NT2/D1 (cell line): ENCODE data around the gene LRIT1.
A peak's percentile ranks its signal among the peaks of the same experiment; 100 is the strongest.

ENCODE experiments used
- DNase-seq: peaks from one replicate; pipeline ENCODE4 v3.0.0-alpha.2; 2011; ENCODE audit warnings: low read depth, low spot score
- H3K27me3 ChIP-seq: 2 replicates; pipeline ENCODE4 v1.6.0; 2011; ENCODE audit warnings: mild to moderate bottlenecking; ENCODE audit not compliant: insufficient read length, insufficient read depth
- H3K36me3 ChIP-seq: 2 replicates; pipeline ENCODE4 v1.6.1; 2011; ENCODE audit warnings: mild to moderate bottlenecking, low read length, mixed read lengths; ENCODE audit not compliant: insufficient read depth, insufficient read length
- H3K4me1 ChIP-seq: 2 replicates; pipeline ENCODE4 v1.5.1; 2011; ENCODE audit not compliant: insufficient read depth, insufficient read length
- H3K4me3 ChIP-seq: 2 replicates; pipeline ENCODE4 v1.5.1; 2011; ENCODE audit warnings: low read depth; ENCODE audit not compliant: insufficient read length
- H3K9ac ChIP-seq: 2 replicates; pipeline ENCODE4 v1.6.0; 2011; ENCODE audit warnings: low read depth; ENCODE audit not compliant: insufficient read length
- H3K9me3 ChIP-seq: 2 replicates; pipeline ENCODE4 v1.5.1; 2011; ENCODE audit warnings: mild to moderate bottlenecking, low read length; ENCODE audit not compliant: insufficient read depth
- SUZ12 ChIP-seq: IDR thresholded peaks from 2 replicates; pipeline ENCODE4 v1.6.1; 2011; ENCODE audit not compliant: insufficient read length, insufficient read depth; ENCODE audit errors: extremely low read depth
- YY1 ChIP-seq: IDR thresholded peaks from 2 replicates; pipeline ENCODE4 v1.6.1; 2011; ENCODE audit not compliant: insufficient read length, insufficient read depth
- ZNF274 ChIP-seq: IDR thresholded peaks from 2 replicates; pipeline ENCODE4 v1.6.1; 2011; ENCODE audit warnings: mild to moderate bottlenecking, low read depth, low read length

The LRIT1 gene

GRCh38 chr10:84226616-84227015 is 14.7 kb downstream of the LRIT1 start:
- H3K4me1 ChIP-seq, result no peaks in the 10 kb centered on the region
- no peaks in the 10 kb centered on the region for H3K36me3 ChIP-seq
- no peak overlapping the region for H3K4me3 ChIP-seq
- TF ChIP-seq SUZ12 (no peak), ZNF274 (no peak), YY1 (no peak)
- no peaks in the 10 kb centered on the region for H3K27me3 ChIP-seq
- H3K9me3 ChIP-seq, result no peaks in the 10 kb centered on the region
- H3K9ac ChIP-seq, result no peak overlapping the region
- DNase-seq, result no peak

DNA sequence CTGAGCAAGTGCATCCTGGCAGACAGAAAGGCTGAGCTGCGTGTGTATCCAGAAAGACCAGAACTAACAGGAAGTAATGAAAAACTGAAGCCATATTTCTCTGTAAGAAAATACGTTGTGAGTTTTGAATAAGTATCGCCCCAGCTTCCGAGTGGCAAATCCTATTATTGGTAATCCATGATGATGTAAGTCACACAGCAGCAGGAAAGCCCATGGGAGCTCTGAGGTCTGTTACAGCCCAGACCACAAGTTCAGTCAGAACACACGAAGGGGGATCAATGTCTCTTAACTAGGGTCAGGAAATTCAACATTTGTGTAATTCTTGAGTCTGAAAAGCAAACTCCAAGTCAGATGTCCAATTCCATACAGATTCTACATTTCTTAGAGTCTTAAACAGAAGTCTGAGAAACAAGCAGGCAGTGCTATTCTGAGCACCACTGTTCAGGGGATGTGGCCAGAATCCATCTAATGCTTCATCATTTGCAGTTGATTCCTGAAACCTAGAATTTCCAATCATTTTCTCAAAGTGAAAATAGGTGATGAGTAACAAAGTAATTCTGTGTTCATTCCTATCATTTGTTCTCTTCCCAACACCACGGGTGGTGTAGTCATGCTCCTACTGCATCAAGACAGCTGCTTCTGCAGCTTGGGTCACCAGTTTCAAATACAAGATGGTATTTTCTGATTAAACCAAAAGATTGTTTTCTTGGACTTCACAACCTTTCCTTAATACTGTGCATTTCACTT is 15.7 kb downstream of the LRIT1 start, which contains the start of gene LRIT2:
Gene LRIT2, minus strand, starts transcription at position 118 of the 747 bp plus-strand sequence. Its CDS starts 24 bp downstream, at position 94.
- Histone ChIP-seq H3K36me3 (no peaks in the 10 kb centered on the region), H3K9me3 (no peaks in the 10 kb centered on the region), H3K27me3 (no peaks in the 10 kb centered on the region), H3K9ac (no peak within 1 kb of the TSS), H3K4me1 (no peaks in the 10 kb centered on the region), H3K4me3 (no peak within 1 kb of the TSS)
- no peak for DNase-seq
- TF ChIP-seq SUZ12 (no peak), ZNF274 (no peak), YY1 (no peak)

GRCh38 chr10:84224411-84225028 is 16.8 kb downstream of the LRIT1 start:
- Histone ChIP-seq H3K27me3 (no peaks in the 10 kb centered on the region), H3K36me3 (no peaks in the 10 kb centered on the region), H3K9ac (no peak overlapping the region), H3K9me3 (no peaks in the 10 kb centered on the region), H3K4me1 (no peaks in the 10 kb centered on the region), H3K4me3 (no peak overlapping the region)
- TF ChIP-seq YY1 (no peak), SUZ12 (no peak), ZNF274 (no peak)
- no peak for DNase-seq

- H3K36me3 ChIP-seq, result no peaks in the 10 kb centered on the region
- no peaks in the 10 kb centered on the region for H3K9me3 ChIP-seq
- no peak overlapping the region for H3K9ac ChIP-seq
These were observed 19.4 kb downstream of the LRIT1 start for GRCh38 chr10:84221916-84222315.

DNA sequence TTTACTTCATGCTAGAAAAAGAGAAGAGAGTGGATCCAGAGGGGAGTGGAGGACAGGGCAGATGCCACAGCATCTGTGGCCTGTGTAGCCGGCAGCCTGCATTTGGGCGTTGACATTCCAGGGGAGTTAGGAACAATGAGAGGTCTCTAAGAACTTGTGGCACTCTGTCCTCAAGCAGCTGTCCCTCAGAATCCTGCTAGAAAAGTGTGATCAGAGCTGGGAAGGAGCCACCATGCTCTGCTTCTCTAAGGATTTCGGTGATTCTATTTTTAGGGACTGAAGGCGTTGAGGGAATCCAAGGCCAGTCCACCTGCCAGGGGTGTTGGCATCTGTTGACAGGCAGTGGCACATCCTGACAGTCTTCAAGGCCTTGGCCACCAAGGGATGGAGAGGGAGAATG is 23.6 kb downstream of the LRIT1 start:
- no peak for DNase-seq
- no peak overlapping the region for H3K4me3 ChIP-seq
- H3K4me1 ChIP-seq, result no peaks in the 10 kb centered on the region
- H3K27me3 ChIP-seq, result no peaks in the 10 kb centered on the region
- H3K9ac ChIP-seq, result no peak overlapping the region
- no peaks in the 10 kb centered on the region for H3K9me3 ChIP-seq
- TF ChIP-seq ZNF274 (no peak), SUZ12 (no peak), YY1 (no peak)
- no peaks in the 10 kb centered on the region for H3K36me3 ChIP-seq

More at GRCh38 chr10:84221916-84222315, 19.4 kb downstream of the LRIT1 start:
- H3K4me1 ChIP-seq, result no peaks in the 10 kb centered on the region
- TF ChIP-seq ZNF274 (no peak), SUZ12 (no peak), YY1 (no peak)
- no peak overlapping the region for H3K4me3 ChIP-seq
- no peaks in the 10 kb centered on the region for H3K27me3 ChIP-seq
- DNase-seq, result no peak

- TF ChIP-seq ZNF274 (no peak), YY1 (no peak), SUZ12 (no peak)
- Histone ChIP-seq H3K9ac (no peak overlapping the region), H3K27me3 (no peaks in the 10 kb centered on the region), H3K4me3 (no peak overlapping the region), H3K36me3 (no peaks in the 10 kb centered on the region), H3K9me3 (no peaks in the 10 kb centered on the region), H3K4me1 (no peaks in the 10 kb centered on the region)
- DNase-seq, result no peak
These were observed 24.5 kb downstream of the LRIT1 start for GRCh38 chr10:84216834-84217233.

DNA sequence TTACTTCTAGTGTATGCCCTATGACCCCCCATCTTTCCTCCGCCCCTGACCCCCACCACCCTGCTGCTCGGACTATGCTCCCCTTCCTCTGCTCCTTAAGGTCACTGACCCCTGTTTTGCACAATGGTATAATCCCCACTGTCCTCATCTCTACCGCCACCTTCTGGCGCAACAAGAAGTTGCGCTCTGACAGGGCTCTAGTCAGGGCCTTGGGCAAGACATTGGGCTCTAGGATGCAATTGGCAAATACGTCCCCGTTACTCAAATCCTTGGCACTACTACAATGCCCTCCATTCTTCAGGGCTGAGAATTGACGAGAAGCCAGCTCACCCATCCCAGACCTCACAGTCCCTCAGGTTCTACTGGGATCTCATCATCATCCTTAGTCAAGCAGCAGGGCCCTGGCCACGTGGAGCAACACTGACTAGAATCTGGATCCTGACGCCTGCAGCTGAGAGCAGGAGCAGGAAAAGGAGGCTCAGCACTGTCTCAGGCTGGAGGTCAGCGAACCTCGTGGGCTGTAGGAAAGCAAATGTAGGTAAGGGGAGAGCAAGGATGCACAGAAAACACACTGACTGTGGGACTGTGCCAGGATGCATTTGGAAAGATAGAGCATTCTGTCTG is 26.6 kb downstream of the LRIT1 start:
- H3K27me3 ChIP-seq, result no peaks in the 10 kb centered on the region
- H3K36me3 ChIP-seq, result no peaks in the 10 kb centered on the region
- no peak overlapping the region for H3K9ac ChIP-seq
- no peaks in the 10 kb centered on the region for H3K9me3 ChIP-seq
- peak; percentile 25 for DNase-seq
- no peak for TF ChIP-seq SUZ12
- no peak for TF ChIP-seq ZNF274
- TF ChIP-seq YY1, result no peak
- H3K4me1 ChIP-seq, result no peaks in the 10 kb centered on the region
- H3K4me3 ChIP-seq, result no peak overlapping the region
